Measurements from ENCODE around the gene UST. TPM values are rescaled to one million over a fixed set of nuclear protein-coding genes. Genes with fewer than 3 reads are reported as not detected.
"Not testable (repeated sequence)": the region's sequence is repeated elsewhere in the genome, so short reads cannot be mapped to it uniquely, and the experiment has no call there.

Gene UST
- total RNA-seq, 2 experiments from 2014 or later, result 0.29 to 0.50 TPM

DNA sequence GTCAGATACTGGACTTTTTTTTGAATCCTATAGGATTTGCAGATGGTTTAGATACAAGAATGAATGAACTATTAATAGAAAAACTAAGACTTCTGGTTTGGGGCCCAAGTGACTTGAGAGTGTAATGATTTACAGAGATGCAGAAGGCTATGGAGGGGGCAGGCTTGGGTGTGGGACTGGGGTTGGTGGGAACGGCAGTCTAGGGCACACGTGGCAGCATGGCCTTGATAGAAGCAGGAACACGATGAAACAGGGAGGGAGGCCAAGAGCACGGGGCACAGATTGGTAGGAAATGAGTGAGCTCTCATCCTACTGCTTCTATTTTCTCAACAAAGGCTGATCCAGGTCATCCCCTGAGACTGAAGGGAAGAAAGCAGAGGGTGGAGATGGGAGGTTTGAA, 3.4 kb upstream of the UST start:
- CTCF ChIA-PET, result interaction anchor here (1.1 kb wide), 1 partner anchor 14 kb away, joined by 3 read pairs; no protein-coding TSS in a partner anchor
- H3K36me3 Mint-ChIP-seq (ENCODE audit: low read depth), result no peaks in the 10 kb centered on the region
- H3K4me3 Mint-ChIP-seq, result no peak overlapping the region
- peaks cover 56% of the 10 kb centered on the region for H3K27me3 Mint-ChIP-seq
- no peaks in the 10 kb centered on the region for H3K9me3 Mint-ChIP-seq
- H3K27ac Mint-ChIP-seq, result no peak overlapping the region
- peaks cover 13% of the 10 kb centered on the region for H3K4me1 Mint-ChIP-seq
- POLR2A ChIA-PET, result no interaction called here
- DNase-seq, result no peak

GRCh38 chr6:148745926-148746325, 904 bp upstream of the UST start:
- H3K9me3 Mint-ChIP-seq, result no peaks in the 10 kb centered on the region
- H3K27ac Mint-ChIP-seq, result no peak overlapping the region
- POLR2A ChIA-PET, result no interaction called here
- CTCF ChIA-PET, result no interaction called here
- no peaks in the 10 kb centered on the region for H3K36me3 Mint-ChIP-seq (ENCODE audit: low read depth)
- H3K27me3 Mint-ChIP-seq, result peaks cover 75% of the 10 kb centered on the region
- DNase-seq, result no peak
- H3K4me3 Mint-ChIP-seq, result peak overlapping the region; percentile 83
- peaks cover 25% of the 10 kb centered on the region for H3K4me1 Mint-ChIP-seq

DNA sequence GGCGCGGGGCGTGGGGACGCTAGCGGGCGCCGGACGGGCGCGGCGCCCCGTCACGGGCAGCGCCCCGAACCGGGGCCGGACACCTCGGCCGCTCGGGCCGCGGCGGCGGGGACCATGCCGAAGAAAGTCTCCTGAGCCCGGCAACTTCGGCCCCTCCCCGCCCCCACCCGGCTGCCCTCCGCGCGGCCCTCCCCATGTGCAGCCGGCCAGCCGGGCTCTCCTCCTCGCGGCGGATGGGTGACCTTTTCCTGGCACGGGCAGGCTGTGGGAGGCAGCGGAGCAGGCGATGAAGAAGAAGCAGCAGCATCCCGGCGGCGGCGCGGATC, 278 bp downstream of the UST start:
- POLR2A ChIA-PET, result no interaction called here

DNA sequence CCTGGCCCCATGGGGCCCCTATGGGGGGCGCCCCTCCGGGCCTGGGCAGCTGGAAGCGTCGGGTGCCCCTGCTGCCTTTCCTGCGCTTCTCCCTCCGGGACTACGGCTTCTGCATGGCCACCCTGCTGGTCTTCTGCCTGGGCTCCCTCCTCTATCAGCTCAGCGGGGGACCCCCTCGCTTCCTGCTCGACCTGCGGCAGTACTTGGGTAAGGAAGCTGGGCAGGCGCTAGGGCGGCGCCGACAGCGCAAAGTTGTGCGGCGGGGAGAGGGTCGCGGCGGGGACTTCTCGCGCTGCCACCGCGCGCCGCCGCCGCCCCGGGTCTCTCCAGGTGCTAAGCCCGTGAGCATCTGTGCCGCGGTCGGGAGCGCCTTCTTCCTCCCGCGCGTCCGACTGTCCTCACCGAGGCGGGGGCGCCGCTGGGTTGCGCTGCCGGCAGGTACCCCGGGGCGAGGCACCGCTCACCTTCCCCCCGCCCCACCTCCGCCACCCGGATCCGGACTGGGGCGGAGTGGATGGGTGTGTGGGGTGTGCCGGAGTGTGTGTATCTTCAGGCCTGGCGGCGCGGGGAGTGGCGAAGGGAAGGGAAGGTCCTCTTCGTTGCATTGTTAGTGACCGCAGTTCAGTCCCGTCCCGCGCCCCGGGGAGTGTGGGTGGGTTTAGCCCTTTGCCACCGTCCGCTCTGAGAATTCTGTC, 788 bp downstream of the UST start:
- no peak overlapping the region for H3K27ac Mint-ChIP-seq
- peak; percentile 44 for DNase-seq
- H3K4me1 Mint-ChIP-seq, result peaks cover 25% of the 10 kb centered on the region
- POLR2A ChIA-PET, result no interaction called here
- no peaks in the 10 kb centered on the region for H3K36me3 Mint-ChIP-seq (ENCODE audit: low read depth)
- peak overlapping the region; percentile 63 for H3K4me3 Mint-ChIP-seq
- peaks cover 73% of the 10 kb centered on the region for H3K27me3 Mint-ChIP-seq
- H3K9me3 Mint-ChIP-seq, result no peaks in the 10 kb centered on the region
- CTCF ChIA-PET, result no interaction called here

More for the DNA sequence above, 278 bp downstream of the UST start:
- Mint-ChIP-seq H3K4me1 (peaks cover 25% of the 10 kb centered on the region), H3K36me3 (ENCODE audit: low read depth) (no peaks in the 10 kb centered on the region), H3K27me3 (peaks cover 75% of the 10 kb centered on the region), H3K27ac (no peak overlapping the region), H3K9me3 (no peaks in the 10 kb centered on the region), H3K4me3 (peak overlapping the region; percentile 63)
- DNase-seq, result no peak
- CTCF ChIA-PET, result no interaction called here

DNA sequence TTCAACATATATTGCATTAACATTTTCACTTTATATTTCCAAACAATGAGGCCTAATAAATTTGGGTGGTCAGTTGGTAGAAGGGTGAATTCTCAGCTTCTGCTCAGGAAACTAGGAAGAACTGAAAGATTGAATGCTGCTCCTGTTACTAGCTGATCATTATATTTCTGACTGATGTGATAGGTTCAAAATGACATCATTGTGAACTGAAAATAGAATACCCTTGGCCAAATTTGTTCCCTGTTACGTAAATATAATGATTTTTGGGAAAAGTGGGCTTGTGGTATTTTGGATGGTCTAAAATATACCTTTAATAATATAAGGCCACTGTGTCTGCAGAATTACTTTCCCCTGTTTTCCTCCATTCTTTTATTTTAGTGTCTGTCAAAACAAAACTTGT, 2.8 kb downstream of the UST start:
- Mint-ChIP-seq H3K27ac (no peak overlapping the region), H3K4me1 (peaks cover 25% of the 10 kb centered on the region), H3K36me3 (ENCODE audit: low read depth) (no peaks in the 10 kb centered on the region), H3K4me3 (no peak overlapping the region), H3K27me3 (peaks cover 69% of the 10 kb centered on the region), H3K9me3 (no peaks in the 10 kb centered on the region)
- ChIA-PET POLR2A (no interaction called here), CTCF (interaction anchor here (1.8 kb wide), 1 partner anchor 8 kb away, joined by 5 read pairs; no protein-coding TSS in a partner anchor)
- DNase-seq, result no peak

DNA sequence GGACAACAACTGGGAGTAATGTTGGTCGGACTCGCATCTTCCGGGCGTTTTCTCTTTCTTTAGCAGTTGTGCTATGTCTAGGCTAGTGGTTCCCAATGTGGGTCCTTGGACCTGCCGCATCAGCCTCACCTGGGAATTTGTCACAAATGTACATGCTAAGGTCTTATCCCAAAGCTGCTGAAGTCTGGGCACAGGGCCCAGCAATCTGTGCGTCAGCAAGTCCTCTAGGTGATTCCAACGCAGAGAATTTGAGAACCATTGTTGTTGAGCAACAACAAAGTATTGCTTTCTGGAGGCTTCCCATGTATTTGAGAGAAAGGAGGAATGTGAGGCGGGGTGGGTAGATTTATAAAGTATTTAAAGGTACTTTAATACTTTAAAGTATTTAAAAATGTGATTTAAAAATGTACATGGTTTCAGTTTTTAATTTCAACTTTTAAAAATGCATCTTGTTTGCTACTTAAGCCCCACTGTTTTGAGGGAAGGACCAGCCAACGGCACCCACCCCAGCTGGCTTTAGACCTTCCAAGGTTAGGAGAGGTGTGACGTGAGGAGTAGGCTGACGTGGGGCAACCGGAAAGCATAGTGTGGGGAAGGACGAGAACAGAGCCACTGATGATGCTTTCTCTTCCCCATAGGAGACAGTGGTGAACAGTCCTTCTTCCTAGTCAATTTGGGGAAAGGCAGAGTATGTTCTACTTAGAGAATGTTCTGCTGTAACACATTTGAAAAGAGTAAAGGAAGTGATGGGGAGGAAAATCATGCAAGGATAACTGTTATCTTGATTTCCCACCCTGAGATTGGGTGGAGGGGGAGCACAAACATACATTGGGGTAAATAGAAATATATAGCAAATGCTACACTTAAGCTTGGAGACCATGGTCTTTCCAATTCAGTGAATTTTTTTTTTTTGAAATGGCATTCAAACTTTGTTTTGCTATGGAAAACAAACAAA, 4.3 kb downstream of the UST start:
- Mint-ChIP-seq H3K9me3 (no peaks in the 10 kb centered on the region), H3K36me3 (ENCODE audit: low read depth) (no peaks in the 10 kb centered on the region), H3K27me3 (peaks cover 59% of the 10 kb centered on the region), H3K27ac (no peak overlapping the region), H3K4me3 (no peak overlapping the region), H3K4me1 (peaks cover 21% of the 10 kb centered on the region)
- ChIA-PET POLR2A (no interaction called here), CTCF (no interaction called here)
- DNase-seq, result no peak

- POLR2A ChIA-PET, result no interaction called here
- Mint-ChIP-seq H3K36me3 (ENCODE audit: low read depth) (no peaks in the 10 kb centered on the region), H3K4me3 (no peak overlapping the region), H3K9me3 (no peaks in the 10 kb centered on the region), H3K4me1 (peaks cover 16% of the 10 kb centered on the region), H3K27ac (no peak overlapping the region), H3K27me3 (peaks cover 59% of the 10 kb centered on the region)
- CTCF ChIA-PET, result no interaction called here
- DNase-seq, result no peak
Observed at GRCh38 chr6:148751793-148752170, 5.0 kb downstream of the UST start.

- H3K9me3 Mint-ChIP-seq; DNase-seq; POLR2A ChIA-PET; H3K4me3 Mint-ChIP-seq; H3K27ac Mint-ChIP-seq; H3K36me3 Mint-ChIP-seq (ENCODE audit: low read depth): not testable (repeated sequence)
- H3K4me1 Mint-ChIP-seq, result peaks cover 19% of the 10 kb centered on the region
- CTCF ChIA-PET, result interaction anchor here (0.5 to 0.7 kb wide), 3 partner anchors 30 to 146 kb away, joined by 3 to 5 read pairs (median 3); no protein-coding TSS in a partner anchor
- peaks cover 46% of the 10 kb centered on the region for H3K27me3 Mint-ChIP-seq
Observed at GRCh38 chr6:148755379-148755778, 8.5 kb downstream of the UST start.

DNA sequence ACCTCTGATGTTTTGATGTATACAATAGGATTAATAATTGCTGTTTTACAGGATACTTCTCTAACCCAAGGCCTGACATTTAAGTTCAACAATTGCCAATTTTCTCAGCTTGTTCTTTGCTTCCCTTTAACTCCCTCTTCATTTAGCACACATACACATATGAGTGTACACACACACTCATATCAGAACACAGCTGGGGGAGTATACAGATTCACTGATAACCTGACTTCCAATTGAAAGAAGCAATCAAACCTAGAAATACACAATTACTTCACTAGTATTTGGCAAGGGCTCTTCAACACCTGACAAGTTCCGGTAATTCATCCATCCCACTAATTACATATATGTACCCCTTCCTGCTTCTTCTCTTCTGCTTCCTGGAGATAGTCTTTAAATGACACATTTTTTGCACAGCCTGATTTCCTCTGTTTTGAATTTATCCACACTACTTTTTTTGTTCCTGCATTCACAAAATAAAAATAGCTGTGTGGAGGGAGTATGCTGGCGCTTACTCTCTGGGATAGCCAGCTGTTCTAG, 11.2 kb downstream of the UST start:
- Mint-ChIP-seq H3K4me3 (no peak overlapping the region), H3K27ac (no peak overlapping the region), H3K9me3 (no peaks in the 10 kb centered on the region), H3K36me3 (ENCODE audit: low read depth) (no peaks in the 10 kb centered on the region), H3K27me3 (peaks cover 37% of the 10 kb centered on the region), H3K4me1 (peaks cover 42% of the 10 kb centered on the region)
- no peak for DNase-seq
- ChIA-PET CTCF (interaction anchor here (0.5 to 1.6 kb wide), 3 partner anchors 9 to 75 kb away, joined by 3 to 5 read pairs (median 3); no protein-coding TSS in a partner anchor), POLR2A (no interaction called here)

GRCh38 chr6:148758492-148758891, 11.7 kb downstream of the UST start:
- no peak overlapping the region for H3K27ac Mint-ChIP-seq
- CTCF ChIA-PET, result interaction anchor here (0.5 to 1.6 kb wide), 2 partner anchors 9 to 75 kb away, joined by 3 to 5 read pairs; no protein-coding TSS in a partner anchor
- peaks cover 42% of the 10 kb centered on the region for H3K4me1 Mint-ChIP-seq
- no peaks in the 10 kb centered on the region for H3K9me3 Mint-ChIP-seq
- no peaks in the 10 kb centered on the region for H3K36me3 Mint-ChIP-seq (ENCODE audit: low read depth)
- peak; percentile 45 for DNase-seq
- POLR2A ChIA-PET, result no interaction called here
- no peak overlapping the region for H3K4me3 Mint-ChIP-seq
- H3K27me3 Mint-ChIP-seq, result peaks cover 39% of the 10 kb centered on the region

DNA sequence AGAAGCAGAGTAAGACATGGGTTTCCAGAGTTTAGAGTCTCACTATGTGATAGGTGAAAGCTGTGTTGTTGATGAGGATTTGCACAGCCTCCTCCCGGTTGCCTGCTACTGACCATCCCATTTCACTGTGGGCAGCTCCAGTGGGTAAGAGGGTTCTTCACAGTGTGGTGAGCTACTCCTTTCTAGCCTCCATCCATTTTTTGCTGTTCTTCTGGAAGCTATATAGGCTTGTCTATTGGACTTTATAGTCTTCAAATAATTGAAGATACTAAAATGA, 13.4 kb downstream of the UST start:
- DNase-seq, result no peak
- H3K27ac Mint-ChIP-seq, result peak overlapping the region; percentile 87
- peak overlapping the region; percentile 59 for H3K4me3 Mint-ChIP-seq
- peaks cover 45% of the 10 kb centered on the region for H3K27me3 Mint-ChIP-seq
- peaks cover 42% of the 10 kb centered on the region for H3K4me1 Mint-ChIP-seq
- POLR2A ChIA-PET, result interaction anchor here (0.7 kb wide), 1 partner anchor 580 kb away, joined by 3 read pairs; no protein-coding TSS in a partner anchor
- H3K36me3 Mint-ChIP-seq (ENCODE audit: low read depth), result no peaks in the 10 kb centered on the region
- CTCF ChIA-PET, result interaction anchor here (1.2 kb wide), 1 partner anchor 23 kb away, joined by 3 read pairs; no protein-coding TSS in a partner anchor
- H3K9me3 Mint-ChIP-seq, result no peaks in the 10 kb centered on the region

- peak; percentile 50 for DNase-seq
- POLR2A ChIA-PET, result interaction anchor here (0.7 kb wide), 1 partner anchor 581 kb away, joined by 3 read pairs; no protein-coding TSS in a partner anchor
- no peaks in the 10 kb centered on the region for H3K9me3 Mint-ChIP-seq
- peaks cover 42% of the 10 kb centered on the region for H3K4me1 Mint-ChIP-seq
- CTCF ChIA-PET, result interaction anchor here (0.6 to 1.2 kb wide), 2 partner anchors 23 to 34 kb away, joined by 3 read pairs; no protein-coding TSS in a partner anchor
- H3K27me3 Mint-ChIP-seq, result peaks cover 49% of the 10 kb centered on the region
- peak overlapping the region; percentile 59 for H3K4me3 Mint-ChIP-seq
- no peaks in the 10 kb centered on the region for H3K36me3 Mint-ChIP-seq (ENCODE audit: low read depth)
- H3K27ac Mint-ChIP-seq, result peak overlapping the region; percentile 87
Observed at GRCh38 chr6:148760568-148761526, 14.0 kb downstream of the UST start.
